Stimulated activated CD8-positive, alpha-beta memory T cell treated with anti-CD3 and anti-CD28 coated beads, Interleukin-7, amount 100 ng/mL, for 24 hours (primary cell): ENCODE data around the gene PIK3R1.

Experiments
- DNase-seq: peaks from one replicate; pipeline ENCODE4 v3.0.0-alpha.2; 2020; ENCODE audit warnings: low read depth

The PIK3R1 gene

GRCh38 chr5:68331192-68332079 lies 115.9 kb downstream of the PIK3R1 start:
- DNase-seq, result no peak

GRCh38 chr5:68332080-68332451 lies 116.5 kb downstream of the PIK3R1 start:
- DNase-seq, result no peak

GRCh38 chr5:68332556-68332955 lies 117.0 kb downstream of the PIK3R1 start:
- no peak for DNase-seq

- no peak for DNase-seq
These were observed 118.3 kb downstream of the PIK3R1 start for GRCh38 chr5:68333649-68334552.

GRCh38 chr5:68334553-68334886 lies 119.0 kb downstream of the PIK3R1 start:
- DNase-seq, result no peak

DNA sequence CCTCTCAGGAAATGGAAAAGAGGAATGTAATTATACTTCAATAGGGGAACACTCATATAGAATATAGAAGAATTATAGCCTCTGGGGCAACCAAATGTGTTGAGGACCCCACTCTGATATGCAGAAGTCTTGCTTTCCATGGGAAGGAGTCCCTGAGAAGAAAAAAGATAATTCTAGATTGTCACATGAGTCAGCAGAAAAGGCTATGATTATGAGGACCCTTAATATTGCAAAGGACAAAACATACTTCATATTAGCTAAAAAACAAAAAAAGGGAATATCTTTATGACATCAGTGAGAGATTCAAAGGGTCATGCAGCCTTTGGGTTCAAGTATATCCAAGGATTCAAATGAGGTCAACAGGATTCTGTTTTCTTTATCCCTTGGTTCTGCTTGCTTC lies 119.5 kb downstream of the PIK3R1 start:
- DNase-seq, result no peak

DNA sequence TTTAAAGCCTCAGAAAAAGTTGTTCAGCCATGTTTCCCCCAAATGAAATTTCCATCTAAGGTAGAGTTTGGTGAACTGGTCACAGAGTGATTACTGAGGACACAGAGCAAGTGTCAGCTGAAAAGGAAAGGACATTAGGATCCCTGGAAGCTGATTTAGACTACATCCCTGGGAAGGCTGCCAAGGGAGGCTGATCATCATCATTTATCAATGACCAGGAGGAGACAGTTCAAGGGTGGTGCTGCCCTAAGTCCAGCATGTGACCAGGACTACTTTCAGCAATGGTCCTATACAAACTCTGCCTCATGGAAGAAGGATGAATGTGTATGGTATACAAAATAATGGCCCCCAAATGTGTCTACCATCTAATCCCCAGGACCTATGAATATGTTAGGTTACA lies 120.6 kb downstream of the PIK3R1 start:
- no peak for DNase-seq

DNA sequence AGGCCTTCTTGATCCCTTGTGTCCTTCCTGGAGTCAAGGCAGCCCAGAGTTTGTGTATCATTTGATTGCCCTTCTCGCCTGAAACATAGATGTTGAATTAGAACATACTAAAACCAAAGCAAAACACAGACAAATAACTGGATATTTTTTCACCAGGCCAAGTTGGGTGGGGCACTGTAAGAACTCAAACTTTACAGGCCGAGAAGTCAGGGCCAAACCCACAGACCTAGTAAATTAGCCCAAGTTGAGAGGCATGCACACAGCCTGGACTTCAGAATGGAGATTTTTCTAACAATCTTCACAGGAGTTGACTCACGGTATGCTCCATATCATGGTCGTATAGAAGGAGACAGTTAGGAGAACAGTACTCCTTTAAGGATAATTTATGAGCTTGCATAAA lies 121.7 kb downstream of the PIK3R1 start:
- DNase-seq, result no peak

DNA sequence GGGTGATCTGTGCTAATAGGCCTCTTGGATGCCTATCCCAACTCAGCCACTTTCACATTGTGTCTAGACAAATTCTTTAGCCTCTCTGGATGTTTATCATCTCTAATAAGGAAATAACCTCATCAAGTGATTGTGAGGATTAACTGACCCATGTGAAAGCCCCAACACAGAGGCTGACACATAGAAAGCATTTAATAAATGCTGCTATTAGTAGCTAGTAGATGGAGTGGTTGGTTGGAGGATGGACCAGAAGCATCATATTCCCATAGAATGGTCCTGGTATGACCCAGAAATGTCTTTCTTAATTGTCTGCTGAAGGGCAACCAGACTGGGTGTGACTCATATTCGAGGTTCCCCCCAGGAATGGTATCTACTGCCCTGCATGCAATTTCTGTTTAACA lies 124.4 kb downstream of the PIK3R1 start:
- DNase-seq, result no peak

DNA sequence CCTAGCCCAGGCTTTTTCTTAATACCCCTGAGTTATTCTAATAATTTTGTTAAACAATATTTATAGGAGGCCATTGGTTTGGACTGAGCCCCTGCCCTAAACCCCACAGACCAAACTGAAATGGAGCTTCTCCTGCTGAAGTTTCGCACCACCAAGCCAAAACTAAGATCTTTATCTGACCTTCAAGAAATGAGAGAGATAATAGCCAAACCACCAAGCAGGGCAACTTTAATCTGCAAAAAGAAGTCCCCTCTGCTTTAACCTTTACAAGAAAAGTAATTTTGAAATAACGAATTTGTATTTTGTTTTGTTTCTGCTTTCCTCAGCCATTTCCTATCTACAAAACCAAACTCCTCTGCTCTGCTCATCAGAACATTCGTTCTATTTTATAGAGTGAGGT lies 125.5 kb downstream of the PIK3R1 start:
- no peak for DNase-seq

- DNase-seq, result no peak
These were observed 127.1 kb downstream of the PIK3R1 start for GRCh38 chr5:68342693-68343092.

DNA sequence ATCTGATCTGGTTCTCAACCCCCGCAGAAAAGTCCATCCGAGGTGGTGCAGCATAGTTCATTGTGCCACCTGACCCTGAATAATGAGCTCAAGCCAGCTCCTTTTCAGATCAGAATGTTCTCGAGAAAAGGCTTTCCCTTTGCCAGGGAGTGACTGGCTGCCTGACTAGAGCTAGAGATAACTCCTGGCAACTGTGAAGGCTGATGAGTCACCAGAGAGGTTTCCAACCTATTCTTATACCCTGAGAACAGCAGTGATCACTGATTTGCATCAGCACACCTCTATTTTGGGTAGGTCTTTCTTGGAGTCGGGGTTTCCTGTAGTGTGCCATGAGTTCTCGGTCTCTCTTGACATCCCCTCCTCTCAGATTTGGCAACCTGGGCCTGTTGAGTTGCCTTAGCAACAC lies 127.9 kb downstream of the PIK3R1 start:
- DNase-seq, result no peak

DNA sequence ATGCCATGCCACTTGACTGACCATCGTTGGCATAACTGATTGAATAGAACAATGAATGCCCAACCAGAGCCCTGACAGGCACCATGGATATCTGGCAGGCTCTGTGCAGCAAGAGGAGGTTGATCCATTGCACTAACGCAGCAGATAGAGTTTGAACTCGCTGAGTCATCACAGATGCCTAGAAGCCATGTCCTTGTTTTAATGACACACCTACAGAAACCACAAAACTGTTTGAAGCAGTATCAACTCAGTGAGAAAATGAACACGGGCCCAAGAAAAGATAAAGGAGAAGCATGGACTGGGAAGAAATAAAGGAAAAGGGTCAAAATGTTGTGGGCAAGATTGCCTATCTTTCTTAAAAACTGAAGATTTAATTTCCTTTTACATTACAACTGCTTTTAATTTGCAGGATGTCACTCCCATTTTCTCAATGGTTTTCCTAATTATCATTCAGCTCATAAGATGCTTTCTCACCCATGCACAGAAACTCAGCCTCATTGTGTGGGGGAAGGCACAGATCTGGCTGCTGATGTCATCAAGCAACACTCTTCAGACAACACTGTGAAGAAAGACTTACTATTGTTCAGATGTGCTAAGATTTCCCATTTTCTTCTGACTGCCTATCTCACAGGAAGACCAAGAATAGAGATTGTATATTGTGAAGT lies 129.0 kb downstream of the PIK3R1 start:
- DNase-seq, result no peak

DNA sequence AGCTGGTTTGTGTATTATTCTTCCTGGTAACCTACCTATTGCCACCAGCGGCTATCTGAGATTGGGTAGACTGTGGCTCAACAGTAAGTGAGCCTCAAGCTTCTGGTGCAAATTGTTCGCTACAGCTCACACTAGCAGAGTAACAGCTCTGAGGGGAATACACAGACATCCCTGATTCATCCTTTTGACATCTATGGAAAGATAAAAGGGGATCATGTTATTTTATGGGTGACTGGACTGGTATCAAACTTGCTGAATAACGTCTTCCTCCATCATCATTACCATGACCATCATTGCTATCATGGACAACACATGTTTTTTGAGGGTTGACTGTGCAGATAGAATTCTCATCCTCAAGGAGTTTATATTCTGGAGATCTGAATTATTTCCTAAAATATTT lies 129.6 kb downstream of the PIK3R1 start:
- no peak for DNase-seq

GRCh38 chr5:68345582-68345981 lies 130.0 kb downstream of the PIK3R1 start:
- DNase-seq, result no peak

GRCh38 chr5:68347536-68347935 lies 132.0 kb downstream of the PIK3R1 start:
- DNase-seq, result no peak

- no peak for DNase-seq
These were observed 133.1 kb downstream of the PIK3R1 start for GRCh38 chr5:68348447-68349222.

DNA sequence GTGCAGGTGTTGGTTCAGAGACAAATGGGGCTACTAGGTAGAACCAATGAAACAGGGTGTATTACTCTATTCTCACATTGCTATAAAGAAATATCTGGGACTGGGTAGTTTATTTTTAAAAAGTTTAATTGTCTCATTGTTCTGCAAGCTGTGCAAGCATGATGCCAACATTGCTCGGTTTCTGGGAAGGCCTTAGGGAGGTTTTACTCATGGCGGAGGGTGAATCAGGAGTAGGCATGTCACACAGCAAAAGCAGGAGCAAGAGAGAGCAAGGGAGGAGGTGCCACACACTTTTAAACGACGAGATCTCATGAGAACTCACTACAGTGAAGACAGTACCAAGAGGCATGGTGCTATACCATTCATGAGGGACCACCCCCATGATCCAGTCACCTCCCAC lies 134.6 kb downstream of the PIK3R1 start:
- no peak for DNase-seq
